HepG2 (cell line): ENCODE data around the gene SF1.

ENCODE experiments used
- CTCF ChIP-seq: sonication (generic); formaldehyde crosslinking; IDR thresholded peaks from 2 replicates; pipeline ENCODE4 v1.5.0; 2020; ENCODE audit warnings: mild to moderate bottlenecking, missing genetic modification reagents, moderate library complexity
- JARID2 ChIP-seq: sonication (generic); formaldehyde crosslinking; IDR thresholded peaks from 2 replicates; pipeline ENCODE4 v1.8.1; 2023; ENCODE audit warnings: missing genetic modification reagents, inconsistent platforms; ENCODE audit not compliant: insufficient replicate concordance
- MTA1 ChIP-seq: sonication (generic); formaldehyde crosslinking; IDR thresholded peaks from 2 replicates; pipeline ENCODE4 v1.4.0; 2020; ENCODE audit warnings: missing genetic modification reagents, mild to moderate bottlenecking, borderline replicate concordance
- POLR2A ChIP-seq, 2 experiments: IDR thresholded peaks; 2 replicates each; pipeline ENCODE4 v1.6.1; 2011; ENCODE audit warnings: low read depth in 2 of 2, low read length in 2 of 2, mild to moderate bottlenecking in 1 of 2, moderate library complexity in 1 of 2; ENCODE audit not compliant: insufficient read depth in 1 of 2
- TAF1 ChIP-seq: sonication (generic); formaldehyde crosslinking; IDR thresholded peaks from 2 replicates; pipeline ENCODE4 v1.4.0; 2020; ENCODE audit warnings: missing genetic modification reagents
- ZBTB34 ChIP-seq: sonication (generic); formaldehyde crosslinking; IDR thresholded peaks from 2 replicates; pipeline ENCODE4 v1.8.0; 2022; ENCODE audit warnings: mild to moderate bottlenecking, missing genetic modification reagents
- ZNF530 ChIP-seq: sonication (generic); formaldehyde crosslinking; IDR thresholded peaks from 2 replicates; pipeline ENCODE4 v1.5.0; 2020; ENCODE audit warnings: low read depth, mild to moderate bottlenecking, missing genetic modification reagents

GRCh38 chr11:64734811-64735724, 43.3 kb downstream of the SF1 start:
- no peak for TF ChIP-seq TAF1
- TF ChIP-seq ZNF530 (CRISPR knock-in tag), result no peak
- no peak for TF ChIP-seq CTCF (CRISPR knock-in tag)
- no peak for TF ChIP-seq POLR2A (IDR thresholded peaks at IDR 0.05; ENCODE audit: insufficient read depth in 1 of 2, low read depth in 2 of 2, low read length in 2 of 2)
- TF ChIP-seq MTA1 (CRISPR knock-in tag), result no peak
- TF ChIP-seq JARID2 (CRISPR knock-in tag), result no peak
- TF ChIP-seq ZBTB34, result no peak
